Activated T-helper 1 cell treated with Interleukin-2 at 50 U/mL for 16 hours (primary cell): ENCODE data around the gene IQCE.
"Not testable (repeated sequence)": the region's sequence is repeated elsewhere in the genome, so short reads cannot be mapped to it uniquely, and the experiment has no call there.

Source experiments
- DNase-seq: peaks from one replicate; pipeline ENCODE4 v3.0.0-alpha.2; 2020; ENCODE audit warnings: low read depth

IQCE gene

DNA sequence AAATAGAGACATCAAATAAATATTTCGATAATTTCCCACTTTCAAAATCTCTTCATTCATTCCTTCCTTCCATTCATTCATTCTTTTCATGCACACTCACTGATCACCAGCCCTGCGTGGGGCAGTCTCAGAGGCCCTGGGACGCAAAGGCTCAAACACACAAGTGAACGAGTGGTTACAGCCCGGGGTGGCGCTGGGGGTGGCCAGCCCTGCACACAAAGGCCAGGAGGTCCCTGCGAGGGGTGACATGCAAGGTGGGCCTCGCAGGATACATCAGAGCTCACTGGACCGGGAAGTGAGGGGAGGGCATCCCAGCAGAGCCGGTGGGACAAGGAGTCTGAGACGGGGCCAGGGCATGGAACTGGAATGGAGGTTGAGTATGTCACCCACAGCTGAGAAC, 43.1 kb downstream of the IQCE start:
- no peak for DNase-seq

DNA sequence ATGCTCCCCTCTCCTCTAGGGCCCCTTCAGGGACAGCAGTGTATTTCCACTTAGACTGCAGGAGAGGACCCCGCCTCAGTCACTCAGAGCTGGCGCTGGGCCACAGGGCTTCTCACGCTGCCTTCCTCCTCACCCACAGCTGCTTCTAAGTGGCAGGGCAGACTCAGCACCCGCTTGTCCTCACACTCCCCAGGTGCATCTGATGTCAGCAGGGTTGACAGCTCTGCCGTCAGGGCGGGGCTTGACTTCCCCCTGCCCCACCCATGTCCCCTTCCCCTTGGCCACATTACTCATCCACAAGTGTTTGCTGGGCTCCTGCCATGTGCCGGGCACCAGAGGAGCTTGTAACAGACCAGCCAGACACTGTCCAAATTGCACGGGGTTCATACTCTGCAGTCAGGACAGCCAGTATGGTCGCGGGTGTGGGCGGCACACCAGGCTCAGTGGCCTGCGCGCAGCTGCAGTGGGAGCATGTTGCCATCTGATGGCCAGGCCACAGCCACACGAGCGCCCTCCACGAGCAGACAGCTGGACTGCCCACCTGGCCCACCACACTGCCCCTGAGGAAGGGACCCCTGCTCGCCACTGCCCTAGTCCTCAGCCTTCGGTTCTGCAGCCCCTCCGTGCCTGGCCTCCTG, 43.7 kb downstream of the IQCE start:
- no peak for DNase-seq

DNA sequence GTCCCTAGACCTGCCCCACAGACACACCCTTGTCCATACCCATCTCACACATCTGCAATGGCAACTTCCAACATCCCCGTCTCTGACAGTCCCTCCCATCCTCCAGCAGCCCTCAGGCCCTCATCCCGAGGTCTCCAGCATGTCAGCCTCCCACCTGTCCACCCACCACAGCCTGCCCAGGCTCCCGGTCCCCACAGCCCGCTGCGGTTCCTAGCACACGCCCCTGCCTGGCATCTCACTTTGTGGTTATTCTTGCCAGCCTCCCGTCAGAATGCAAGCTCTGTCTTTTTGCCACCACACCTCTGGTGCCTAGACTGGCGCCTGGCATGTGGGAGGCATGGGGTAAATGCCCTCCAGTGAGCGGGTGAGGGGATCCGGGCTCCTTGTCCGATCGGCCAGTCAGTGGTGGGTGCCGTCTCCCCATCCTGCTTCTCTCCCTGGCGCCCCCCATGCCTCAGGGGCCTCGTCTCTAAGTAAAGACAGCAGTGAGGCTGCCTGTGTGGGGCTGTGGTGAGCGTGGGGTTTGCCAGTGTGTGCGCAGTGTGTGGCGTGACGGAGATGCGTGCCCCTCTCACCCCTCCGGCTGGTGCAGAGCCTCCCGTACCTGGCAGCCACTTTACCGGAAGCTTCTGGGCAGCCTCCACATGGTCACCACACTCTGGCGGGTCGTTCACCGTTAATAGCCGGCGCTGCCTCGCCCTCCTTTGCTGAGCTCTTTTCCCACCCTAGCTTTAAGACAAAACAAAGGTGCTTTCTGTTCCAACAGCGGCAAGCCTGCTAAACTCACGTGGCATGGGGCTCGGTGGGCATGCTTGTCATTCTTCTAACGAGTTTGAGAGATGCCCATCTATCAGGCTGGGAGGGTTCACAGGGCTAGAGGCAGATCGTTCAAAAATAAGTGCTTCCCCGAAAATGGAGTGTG, 44.5 kb downstream of the IQCE start:
- no peak for DNase-seq

DNA sequence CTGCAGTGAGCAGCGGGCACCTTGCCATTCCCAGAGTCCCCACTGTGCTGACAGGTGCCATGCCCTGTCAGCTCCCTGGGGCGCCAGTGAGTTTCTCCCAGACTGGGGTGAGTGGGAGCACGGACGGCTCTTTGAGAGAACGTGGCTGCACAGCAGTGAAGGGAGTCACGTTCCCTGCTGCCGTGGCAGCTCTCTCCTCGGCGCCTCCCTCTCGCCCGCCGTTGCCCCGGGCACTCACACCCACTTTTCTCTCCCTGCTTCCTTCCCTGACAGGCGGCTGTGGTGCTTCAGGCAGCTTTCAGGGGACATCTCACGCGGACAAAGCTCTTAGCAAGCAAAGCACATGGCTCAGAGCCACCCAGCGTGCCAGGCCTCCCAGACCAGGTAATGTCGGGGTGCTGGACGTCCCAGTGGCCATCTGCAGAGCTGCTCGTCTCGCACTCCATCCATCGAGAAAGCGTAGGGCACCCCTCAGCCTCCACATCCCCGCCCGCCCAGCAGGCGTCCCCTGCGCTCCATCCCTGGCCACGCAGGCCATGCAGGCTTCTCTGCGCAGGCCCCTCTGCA, 45.9 kb downstream of the IQCE start:
- DNase-seq: no peak

DNA sequence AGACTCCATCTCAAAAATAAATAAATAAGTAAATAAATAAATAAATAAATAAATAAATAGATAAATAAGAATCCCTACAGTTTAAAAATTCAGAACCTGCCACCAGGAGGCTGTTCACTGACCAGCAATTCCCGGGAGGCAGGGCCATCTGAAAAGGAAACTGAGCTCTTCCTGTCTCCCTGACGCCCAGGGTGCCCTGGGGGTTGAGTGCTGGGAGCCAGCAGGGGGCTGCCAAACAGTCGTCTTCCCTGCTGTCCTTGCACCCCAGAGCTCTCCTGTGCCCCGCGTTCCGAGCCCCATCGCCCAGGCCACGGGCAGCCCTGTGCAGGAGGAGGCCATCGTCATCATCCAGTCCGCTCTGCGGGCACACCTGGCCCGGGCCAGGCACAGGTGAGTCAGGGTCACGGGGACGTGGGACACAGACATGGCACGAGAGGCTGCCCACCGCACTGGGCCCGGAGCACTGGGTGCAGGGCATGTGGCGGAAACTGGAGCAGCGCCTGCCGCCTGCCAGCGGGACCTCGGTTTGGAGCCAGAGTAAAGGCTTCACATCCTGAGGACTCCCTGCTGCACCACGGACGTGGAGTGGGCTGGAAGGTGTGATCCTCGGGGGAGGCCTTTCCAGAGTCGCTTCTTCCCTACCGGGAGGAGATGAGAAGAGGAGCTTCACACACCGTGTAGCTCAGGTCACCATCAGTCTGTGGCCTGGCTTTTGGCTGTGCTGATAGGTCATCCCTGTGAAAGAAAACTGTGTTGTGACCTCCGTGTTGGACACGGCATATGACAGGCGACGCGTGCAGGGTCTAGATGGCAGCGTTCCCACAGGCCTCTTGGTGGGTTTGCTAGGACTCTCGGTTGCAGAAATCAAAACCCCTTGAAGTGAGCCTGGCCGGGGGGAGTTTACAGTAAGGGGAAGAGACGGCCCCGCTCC, 47.1 kb downstream of the IQCE start:
- DNase-seq: no peak

DNA sequence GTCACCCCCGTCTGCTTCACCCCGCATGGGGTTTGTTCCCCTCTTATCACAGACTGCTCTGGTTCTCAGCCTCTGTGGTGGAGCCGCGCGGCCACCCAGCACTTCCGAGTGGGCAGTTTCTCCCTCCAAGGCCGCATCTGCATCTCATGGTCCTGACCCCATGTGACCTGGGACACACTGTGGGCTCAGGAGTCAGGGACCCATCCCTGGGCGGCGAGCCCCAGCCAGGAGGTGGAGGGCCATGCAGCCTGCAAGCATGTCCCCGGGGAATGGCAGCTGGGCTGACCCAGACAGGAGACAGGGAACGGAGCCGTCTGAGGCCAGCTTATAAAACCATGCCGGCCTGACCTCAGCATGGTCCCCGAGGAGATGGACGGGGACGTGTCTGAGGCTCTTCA, 47.8 kb downstream of the IQCE start:
- no peak for DNase-seq

DNA sequence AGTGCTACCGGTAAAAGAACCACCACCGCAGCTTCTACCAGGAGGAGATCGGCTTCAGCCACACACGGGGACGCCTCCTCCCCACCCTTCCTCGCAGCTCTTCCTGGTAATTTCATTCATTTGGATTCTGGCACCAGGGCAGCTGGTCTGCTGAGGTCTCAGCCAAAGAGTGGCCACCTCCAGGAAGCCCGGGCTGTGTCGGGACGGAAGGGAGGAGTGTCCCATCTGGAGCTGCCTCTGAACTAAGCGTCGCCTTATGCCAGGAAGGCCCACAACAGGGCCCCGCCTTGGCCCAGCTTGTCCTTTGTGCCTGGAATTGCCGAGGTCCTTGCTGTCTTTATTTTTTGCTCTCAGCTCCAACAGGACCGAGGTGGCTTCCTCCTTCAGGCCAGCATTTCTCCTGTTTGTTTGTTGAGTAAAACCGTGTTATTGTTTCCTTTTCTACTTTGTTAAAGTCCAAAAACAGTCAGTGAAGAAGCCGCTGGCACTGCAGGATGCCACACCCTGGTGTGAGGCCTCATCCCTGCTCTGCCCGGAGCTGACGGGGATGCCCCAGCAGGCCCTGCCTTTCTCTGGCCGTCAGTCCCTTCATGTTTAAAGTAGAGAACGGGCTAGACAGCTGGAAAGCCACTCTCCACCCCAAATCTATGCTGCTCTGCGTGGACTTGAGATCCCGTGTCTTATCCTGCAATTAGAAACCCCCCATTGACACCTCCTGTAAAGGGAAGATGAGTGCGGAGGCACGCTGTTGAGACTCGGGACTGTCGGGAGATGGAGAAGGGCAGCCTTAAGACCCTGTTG, 48.5 kb downstream of the IQCE start:
- DNase-seq: no peak

DNA sequence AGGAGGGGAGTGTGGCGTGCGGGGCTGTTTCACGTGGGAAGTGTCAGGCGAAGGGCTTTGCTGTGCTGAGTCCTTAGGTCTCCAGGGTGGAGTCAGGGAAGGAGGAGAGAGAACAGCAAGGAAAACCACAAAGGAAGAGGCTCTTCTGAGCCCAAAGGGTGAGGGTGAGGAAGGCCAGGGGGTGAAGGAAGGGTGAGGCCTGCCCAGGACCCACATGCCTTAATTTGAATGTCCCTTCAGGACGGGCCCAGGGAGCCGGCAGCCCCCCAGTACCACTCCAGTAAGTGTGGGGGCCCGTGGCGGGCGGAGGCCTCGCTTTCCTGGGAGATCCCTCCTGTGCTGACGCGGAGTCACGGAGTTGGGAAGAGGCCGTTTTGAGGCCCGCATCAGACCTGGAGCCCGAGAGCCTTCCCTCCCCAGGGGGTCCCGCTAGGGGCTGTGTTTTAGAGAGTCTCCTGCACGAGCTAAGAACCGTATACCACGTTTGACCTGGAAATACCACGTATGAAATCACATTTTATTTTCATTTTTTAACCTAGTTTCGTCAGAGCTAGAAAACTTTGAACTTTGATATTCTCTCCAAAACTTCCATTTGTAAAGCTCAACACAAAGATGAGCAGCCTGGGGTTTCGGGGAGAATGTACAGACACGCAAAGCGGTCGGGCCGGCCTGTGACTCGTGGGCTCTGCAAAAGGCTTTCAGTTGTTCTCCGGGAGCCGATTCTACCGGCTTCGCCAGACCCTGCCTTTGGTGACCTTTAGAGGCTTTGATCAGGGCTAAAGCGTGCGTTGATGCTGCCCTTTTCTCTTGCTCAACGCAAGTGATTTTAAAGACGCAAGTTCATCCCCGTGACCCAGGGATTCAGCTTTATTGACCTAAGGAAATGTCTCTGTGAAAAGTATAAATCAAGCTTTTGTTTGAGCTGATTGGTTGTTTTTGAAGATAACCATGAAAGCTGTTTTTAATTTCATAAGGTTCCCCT, 49.4 kb downstream of the IQCE start:
- no peak for DNase-seq

DNA sequence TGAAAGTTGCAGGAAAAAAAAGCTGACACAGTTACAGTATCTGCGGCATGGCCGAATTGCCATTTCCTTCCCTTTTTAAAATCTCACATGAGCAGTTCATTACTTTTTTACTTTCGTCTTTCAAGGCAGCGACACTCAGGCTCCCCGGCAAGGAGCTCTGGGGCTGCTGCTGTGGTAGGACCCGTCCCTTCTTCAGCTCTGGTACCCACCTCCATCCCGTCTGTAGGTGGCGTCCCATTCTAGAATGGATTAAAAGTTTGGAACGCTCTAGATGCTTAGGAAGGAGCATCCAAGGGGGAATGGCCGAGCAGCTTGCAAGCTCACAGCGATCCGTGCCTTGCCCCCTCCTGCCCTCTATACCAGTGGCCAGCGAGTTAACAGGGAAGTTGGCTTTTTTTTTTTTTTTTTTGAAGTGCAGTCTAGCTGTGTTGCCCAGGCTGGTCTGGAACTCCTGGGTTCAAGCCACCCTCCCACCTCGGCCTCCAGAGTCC, 50.2 kb downstream of the IQCE start:
- no peak for DNase-seq

DNA sequence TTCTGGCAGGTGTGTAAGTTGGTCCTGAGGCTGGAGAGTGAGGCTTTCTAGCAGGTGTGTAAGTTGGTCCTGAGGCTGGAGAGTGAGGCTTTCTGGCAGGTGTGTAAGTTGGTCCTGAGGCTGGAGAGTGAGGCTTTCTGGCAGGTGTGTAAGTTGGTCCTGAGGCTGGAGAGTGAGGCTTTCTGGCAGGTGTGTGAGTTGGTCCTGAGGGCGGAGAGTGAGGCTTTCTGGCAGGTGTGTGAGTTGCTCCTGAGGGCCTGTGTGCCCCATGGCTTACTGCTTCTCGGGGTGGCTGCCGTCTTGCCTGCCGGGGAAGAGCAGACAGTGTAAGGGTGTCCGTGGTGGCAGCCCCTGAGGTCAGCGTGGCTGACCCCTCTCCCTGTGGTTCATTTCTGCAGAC, 50.9 kb downstream of the IQCE start:
- DNase-seq: not testable (repeated sequence)

DNA sequence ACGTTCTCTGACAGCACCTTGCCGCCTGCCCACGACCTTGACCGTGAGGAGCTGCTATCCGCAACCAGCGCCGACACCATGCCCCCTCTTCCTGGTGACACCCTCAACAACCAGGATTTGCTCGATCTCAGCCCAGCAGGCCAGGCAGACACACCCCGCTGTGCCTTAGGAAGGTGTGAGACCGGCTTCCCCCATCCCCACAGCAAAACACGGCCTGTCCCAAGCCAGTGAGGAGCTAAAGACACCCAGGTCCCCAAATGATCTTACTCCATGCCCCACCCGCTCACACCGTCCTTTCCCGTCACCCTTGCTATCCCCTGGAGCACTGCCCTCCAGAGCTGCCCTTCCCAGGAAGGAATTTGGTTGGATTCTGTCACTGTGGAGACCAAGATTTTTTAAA, 51.7 kb downstream of the IQCE start:
- DNase-seq: no peak

DNA sequence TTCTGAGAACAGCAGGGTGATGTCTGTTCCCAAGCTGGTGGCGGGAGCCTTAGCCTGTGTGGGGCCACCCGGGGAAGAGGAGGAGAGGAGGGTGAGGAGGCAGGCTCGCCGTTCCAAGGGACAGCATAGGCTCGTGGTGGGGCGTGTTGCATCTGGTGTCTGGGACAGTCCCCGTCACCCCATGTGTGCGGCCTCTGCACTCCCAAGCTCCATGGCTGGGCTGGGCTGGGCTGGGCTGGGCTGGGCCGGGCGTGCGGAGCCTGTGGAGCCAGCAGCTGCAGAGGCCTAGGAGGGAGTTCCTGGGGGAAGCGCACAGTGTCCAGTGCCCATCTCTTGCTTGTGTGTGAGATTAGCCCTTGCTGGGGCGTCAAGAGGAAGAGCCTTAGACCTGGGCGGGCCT, 52.1 kb downstream of the IQCE start:
- DNase-seq: no peak

DNA sequence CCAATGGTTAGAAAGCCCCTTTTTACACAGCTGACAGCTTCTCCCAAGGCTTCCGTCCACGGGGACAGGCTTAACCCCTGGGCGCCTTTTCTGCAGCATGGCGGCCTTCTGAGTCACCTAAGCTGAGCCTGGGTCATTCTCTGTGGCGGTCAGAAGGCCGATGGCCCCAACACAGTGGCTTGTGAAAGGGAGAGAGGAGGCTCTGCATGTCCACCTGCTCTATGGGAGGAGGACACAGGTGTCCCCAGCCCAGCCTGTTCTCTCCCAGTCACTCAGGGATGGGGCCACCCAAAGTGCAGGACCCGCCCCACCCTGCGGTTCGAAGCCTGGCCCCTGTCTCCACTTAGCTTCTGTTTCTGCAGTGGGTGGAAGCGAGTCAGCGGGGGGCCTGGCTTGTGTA, 52.6 kb downstream of the IQCE start:
- DNase-seq: no peak

DNA sequence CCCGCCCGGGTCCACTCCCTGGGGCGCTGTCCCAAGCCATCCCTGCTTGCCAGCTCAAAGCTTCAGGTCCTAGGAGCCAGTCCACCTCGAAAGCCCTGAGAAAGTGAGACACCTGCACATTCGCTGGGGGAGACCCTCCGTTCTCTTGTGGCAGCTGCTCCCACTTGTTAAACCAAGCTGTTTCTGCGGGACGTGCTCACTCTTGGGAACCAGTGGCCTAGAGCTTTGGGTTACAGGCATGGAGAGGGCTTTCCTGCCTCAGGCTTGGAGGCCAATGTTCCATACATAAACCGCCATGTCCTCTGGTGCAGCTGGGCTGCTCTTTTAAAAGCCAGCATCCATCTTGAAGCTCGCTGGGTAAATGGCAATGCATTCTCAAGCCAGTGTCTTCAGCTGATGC, 53.1 kb downstream of the IQCE start:
- DNase-seq: no peak

DNA sequence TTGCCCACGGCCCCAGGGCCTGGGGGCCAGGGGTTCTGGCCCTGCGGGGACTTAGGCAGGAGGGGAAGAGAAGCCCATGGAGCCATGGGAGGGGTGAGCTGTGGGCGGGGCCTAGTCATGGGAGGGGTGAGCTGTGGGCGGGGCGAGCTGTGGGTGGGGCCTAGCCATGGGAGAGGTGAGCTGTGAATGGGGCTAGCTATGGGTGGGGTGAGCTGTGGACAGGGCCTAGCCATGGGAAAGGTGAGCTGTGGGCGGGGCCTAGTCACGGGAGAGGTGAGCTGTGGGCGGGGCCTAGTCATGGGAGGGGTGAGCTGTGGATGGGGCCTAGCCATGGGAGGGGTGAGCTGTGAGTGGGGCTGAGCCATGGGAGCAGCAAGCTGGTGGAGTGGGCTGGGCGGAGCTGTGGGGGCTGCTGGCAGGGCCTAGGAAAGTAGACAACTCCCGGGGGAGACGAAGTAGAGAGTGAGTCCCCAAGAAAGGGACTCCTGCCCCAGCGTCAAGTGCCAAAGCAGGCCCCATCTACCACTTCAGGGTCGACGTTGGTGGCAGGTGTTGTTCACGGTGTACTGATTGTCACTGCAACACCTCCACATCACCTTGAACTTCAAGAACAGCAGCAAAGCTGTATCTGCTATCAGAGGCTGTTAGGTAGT, 53.8 kb downstream of the IQCE start:
- no peak for DNase-seq

DNA sequence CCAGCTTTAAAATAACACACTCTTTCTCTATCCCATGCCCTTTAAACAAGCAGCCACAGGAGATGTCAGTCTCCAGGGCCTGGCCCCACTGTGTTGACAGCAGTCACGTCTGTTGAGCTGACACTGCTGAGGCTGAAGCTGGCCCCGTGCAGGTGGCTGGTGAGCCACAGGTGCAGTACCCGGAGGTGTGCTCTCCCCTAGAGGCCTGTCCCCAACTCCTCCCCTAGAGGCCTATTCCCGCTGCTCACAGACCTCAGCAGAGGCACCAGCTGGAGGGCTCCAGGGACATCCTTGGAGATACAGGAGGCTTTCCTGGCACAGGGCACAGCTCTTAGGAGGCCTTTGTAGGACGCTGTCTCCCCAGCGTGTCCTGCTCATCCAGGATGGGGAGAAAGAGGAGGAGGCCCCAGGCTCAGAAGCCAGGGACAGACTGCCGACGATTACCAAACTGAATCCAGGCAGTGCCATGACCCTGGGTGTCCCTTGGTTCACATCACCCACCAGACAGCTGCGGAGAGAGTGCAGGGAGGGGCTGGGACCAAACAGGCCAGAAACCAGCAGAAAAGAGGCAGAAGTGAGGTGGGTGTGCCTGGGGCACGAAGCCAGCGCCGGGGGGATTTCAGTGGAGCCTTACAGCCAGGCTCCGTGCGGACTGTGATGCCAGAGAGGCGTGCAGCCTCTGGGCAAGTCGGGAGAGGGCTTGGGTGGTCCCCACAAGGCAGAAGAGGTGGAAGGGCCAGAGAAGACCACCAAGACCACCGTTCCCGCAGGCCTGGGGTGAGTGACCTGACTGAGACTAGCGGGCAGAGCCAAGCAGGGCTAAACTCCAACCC, 54.5 kb downstream of the IQCE start:
- DNase-seq: no peak

DNA sequence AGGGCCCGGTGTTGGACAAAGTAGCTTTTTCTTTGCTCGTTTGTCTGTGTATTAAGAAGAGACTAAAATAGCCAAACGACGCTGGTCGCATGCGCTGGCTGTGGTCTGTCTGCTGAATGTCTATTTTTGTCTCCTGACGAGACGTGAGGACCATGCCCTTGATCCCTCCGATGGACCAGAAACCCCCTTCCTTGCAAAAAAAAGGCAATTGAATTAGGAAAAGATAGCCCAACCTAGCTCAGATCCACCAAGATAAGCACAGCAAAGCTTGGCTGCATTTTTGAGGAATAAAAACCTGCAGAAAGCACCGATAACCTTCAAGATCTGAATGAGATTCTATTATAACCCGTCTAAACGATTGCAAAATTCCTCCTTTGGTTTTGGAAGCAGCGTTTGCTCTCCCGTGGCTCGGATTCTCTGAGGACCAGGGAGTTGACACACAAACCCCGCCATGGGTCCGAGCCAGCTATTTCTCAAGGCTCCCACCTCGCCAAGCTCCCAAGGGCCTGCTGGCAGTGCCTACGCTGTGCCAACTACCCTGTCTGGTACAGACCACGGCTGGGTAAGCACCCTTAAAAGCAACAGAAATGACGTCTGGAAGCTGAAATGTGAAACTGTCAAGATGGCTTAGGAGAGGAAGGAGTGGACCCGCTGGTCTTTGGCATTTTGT, 55.3 kb downstream of the IQCE start:
- no peak for DNase-seq
